ENCODE measurements around the gene PRKD1. TPM values are rescaled to one million over a fixed set of nuclear protein-coding genes. Genes with fewer than 3 reads are reported as not detected.

Gene PRKD1
- total RNA-seq, 1 experiment from 2014 or later, result 2.7 TPM

GRCh38 chr14:29896354-29896821 lies 31.3 kb downstream of the PRKD1 start:
- Histone ChIP-seq H3K23ac (ENCODE audit: insufficient read length, low read depth, low read length) (no peak overlapping the region), H3K9me3 (ENCODE audit: control insufficient read depth, low read depth, low read length) (no peaks in the 10 kb centered on the region), H3K27ac (ENCODE audit: insufficient read length, low read depth, low read length) (no peak overlapping the region), H3K79me2 (ENCODE audit: insufficient read depth, low read length) (no peaks in the 10 kb centered on the region), H4K5ac (ENCODE audit: insufficient read length, low read depth, low read length) (no peak overlapping the region), H2BK12ac (ENCODE audit: insufficient read length, low read depth, low read length) (no peak overlapping the region), H2AFZ (ENCODE audit: low read length) (no peak overlapping the region), H2BK5ac (ENCODE audit: insufficient read length, low read length) (no peak overlapping the region), H3T11ph (ENCODE audit: low read length) (no peak overlapping the region), H3K23me2 (ENCODE audit: insufficient read length, low read depth, low read length, poor library complexity, severe bottlenecking) (no peaks in the 10 kb centered on the region), H2BK20ac (ENCODE audit: low read depth, low read length, poor library complexity, severe bottlenecking) (no peak overlapping the region), H3K14ac (ENCODE audit: insufficient read depth, low read length) (no peak overlapping the region), H3K27me3 (ENCODE audit: insufficient read depth, low read length) (no peaks in the 10 kb centered on the region), H3K56ac (ENCODE audit: insufficient read length, low read depth, low read length) (no peak overlapping the region), H3K4ac (ENCODE audit: low read depth, low read length) (no peak overlapping the region), H3K18ac (ENCODE audit: insufficient read length, low read depth, low read length) (no peak overlapping the region), H2AK5ac (ENCODE audit: insufficient read length, low read length) (no peak overlapping the region), H3K4me2 (ENCODE audit: insufficient read depth, insufficient read length, low read length) (no peak overlapping the region), H4K91ac (ENCODE audit: insufficient read length, low read depth, low read length) (no peak overlapping the region), H3K4me1 (ENCODE audit: insufficient read depth, low read length) (no peaks in the 10 kb centered on the region), H3K9ac (ENCODE audit: extremely low read depth, insufficient read length, low read length) (no peak overlapping the region), H2BK120ac (ENCODE audit: low read depth, low read length, poor library complexity, severe bottlenecking) (no peak overlapping the region), H4K20me1 (ENCODE audit: control insufficient read depth, insufficient read depth, insufficient read length) (no peaks in the 10 kb centered on the region), H4K8ac (replicated peaks; ENCODE audit: insufficient read length, low read depth, low read length) (no peak overlapping the region), H2BK15ac (ENCODE audit: low read depth, low read length) (no peak overlapping the region), H3K79me1 (ENCODE audit: insufficient read depth, low read depth, low read length, poor library complexity, severe bottlenecking) (no peaks in the 10 kb centered on the region)
- DNase-seq, result no peak
- Mint-ChIP-seq H3K27me3 (ENCODE audit: low read depth) (no peaks in the 10 kb centered on the region; the same call in 1 of the 2 replicates), H3K4me3 (no peak overlapping the region), H3K9me3 (no peaks in the 10 kb centered on the region), H3K27ac (no peak overlapping the region), H3K36me3 (ENCODE audit: insufficient read depth in 1 of 3, low read depth in 3 of 3) (no peaks in the 10 kb centered on the region), H3K4me1 (peaks cover 3 to 4% of the 10 kb centered on the region in 2 experiments)
- WGBS (ENCODE audit: extremely low coverage, insufficient read length, low lambda C conversion rate), result no CpG with 5 or more reads among the region's 4 CpGs
- no peak for TF ChIP-seq CTCF (conservative IDR thresholded peaks at IDR 0.05)
